ENCODE measurements around the gene GJA10.
"Not testable (repeated sequence)": the region's sequence is repeated elsewhere in the genome, so short reads cannot be mapped to it uniquely, and the experiment has no call there.

The GJA10 gene

GRCh38 chr6:89888138-89888514, 6.1 kb upstream of the GJA10 start:
- DNase-seq (ENCODE audit: insufficient read length) (no peak), FAIRE-seq (no peak)
- no peak for TF ChIP-seq POLR2AphosphoS5 (IDR thresholded peaks at IDR 0.05; ENCODE audit: low read depth, low read length)
- TF ChIP-seq TAF1 (IDR thresholded peaks at IDR 0.05; ENCODE audit: borderline replicate concordance, low read depth, low read length) = no peak
- TF ChIP-seq POLR2A (IDR thresholded peaks at IDR 0.05; ENCODE audit: low read depth, low read length) = no peak

GRCh38 chr6:89888871-89889270, 5.4 kb upstream of the GJA10 start:
- no peak for FAIRE-seq
- no peak for DNase-seq (ENCODE audit: insufficient read length)
- TF ChIP-seq TAF1 (IDR thresholded peaks at IDR 0.05; ENCODE audit: borderline replicate concordance, low read depth, low read length) = no peak

- DNase-seq (ENCODE audit: insufficient read length); FAIRE-seq: not testable (repeated sequence)
These were observed 3.3 kb upstream of the GJA10 start for GRCh38 chr6:89890845-89891528.

GRCh38 chr6:89892577-89892976, 1.7 kb upstream of the GJA10 start:
- DNase-seq (ENCODE audit: insufficient read length); FAIRE-seq: not testable (repeated sequence)

GRCh38 chr6:89895276-89895874, 1.1 kb downstream of the GJA10 start:
- no peak for TF ChIP-seq POLR2A (IDR thresholded peaks at IDR 0.05; ENCODE audit: low read depth, low read length)
- no peak for TF ChIP-seq TAF1 (IDR thresholded peaks at IDR 0.05; ENCODE audit: borderline replicate concordance, low read depth, low read length)
- no peak for TF ChIP-seq POLR2AphosphoS5 (IDR thresholded peaks at IDR 0.05; ENCODE audit: low read depth, low read length)
- DNase-seq (ENCODE audit: insufficient read length) = no peak
- FAIRE-seq = no peak

- not testable (repeated sequence) for FAIRE-seq
These were observed 16.0 kb downstream of the GJA10 start for GRCh38 chr6:89910001-89910901.

GRCh38 chr6:89910902-89911240, 16.6 kb downstream of the GJA10 start:
- DNase-seq (ENCODE audit: insufficient read length) (no peak), FAIRE-seq (no peak)
- TF ChIP-seq POLR2AphosphoS5 (IDR thresholded peaks at IDR 0.05; ENCODE audit: low read depth, low read length) (no peak), POLR2A (IDR thresholded peaks at IDR 0.05; ENCODE audit: low read depth, low read length) (no peak), TAF1 (IDR thresholded peaks at IDR 0.05; ENCODE audit: borderline replicate concordance, low read depth, low read length) (no peak)

More at GRCh38 chr6:89910001-89910901, 16.0 kb downstream of the GJA10 start:
- not testable (repeated sequence) for DNase-seq (ENCODE audit: insufficient read length)

- TF ChIP-seq POLR2AphosphoS5 (IDR thresholded peaks at IDR 0.05; ENCODE audit: low read depth, low read length) = no peak
- no peak for TF ChIP-seq POLR2A (IDR thresholded peaks at IDR 0.05; ENCODE audit: low read depth, low read length)
- TF ChIP-seq TAF1 (IDR thresholded peaks at IDR 0.05; ENCODE audit: borderline replicate concordance, low read depth, low read length) = no peak
- no peak for DNase-seq (ENCODE audit: insufficient read length)
- FAIRE-seq = no peak
These were observed 22.1 kb downstream of the GJA10 start for GRCh38 chr6:89916136-89916920.

- DNase-seq (ENCODE audit: insufficient read length) (no peak), FAIRE-seq (no peak)
- TF ChIP-seq TAF1 (IDR thresholded peaks at IDR 0.05; ENCODE audit: borderline replicate concordance, low read depth, low read length) (no peak), POLR2AphosphoS5 (IDR thresholded peaks at IDR 0.05; ENCODE audit: low read depth, low read length) (no peak), POLR2A (IDR thresholded peaks at IDR 0.05; ENCODE audit: low read depth, low read length) (no peak)
These were observed 22.9 kb downstream of the GJA10 start for GRCh38 chr6:89917216-89917615.

GRCh38 chr6:89917801-89918366, 23.6 kb downstream of the GJA10 start:
- TF ChIP-seq POLR2AphosphoS5 (IDR thresholded peaks at IDR 0.05; ENCODE audit: low read depth, low read length) = no peak
- TF ChIP-seq POLR2A (IDR thresholded peaks at IDR 0.05; ENCODE audit: low read depth, low read length) = no peak
- no peak for TF ChIP-seq TAF1 (IDR thresholded peaks at IDR 0.05; ENCODE audit: borderline replicate concordance, low read depth, low read length)
- DNase-seq (ENCODE audit: insufficient read length) (no peak), FAIRE-seq (no peak)

- DNase-seq (ENCODE audit: insufficient read length) (no peak), FAIRE-seq (no peak)
- no peak for TF ChIP-seq TAF1 (IDR thresholded peaks at IDR 0.05; ENCODE audit: borderline replicate concordance, low read depth, low read length)
- TF ChIP-seq POLR2AphosphoS5 (IDR thresholded peaks at IDR 0.05; ENCODE audit: low read depth, low read length) = no peak
- TF ChIP-seq POLR2A (IDR thresholded peaks at IDR 0.05; ENCODE audit: low read depth, low read length) = no peak
These were observed 26.9 kb downstream of the GJA10 start for GRCh38 chr6:89921197-89921596.
